ENCODE data around the gene DPP9. TPM values are rescaled to one million over a fixed set of nuclear protein-coding genes. Genes with fewer than 3 reads are reported as not detected.
"Not testable (repeated sequence)": the region's sequence is repeated elsewhere in the genome, so short reads cannot be mapped to it uniquely, and the experiment has no call there.

The DPP9 gene
- total and polyA plus RNA-seq, 4 donors = 16.4 to 56.4 (median 40.0) TPM

DNA sequence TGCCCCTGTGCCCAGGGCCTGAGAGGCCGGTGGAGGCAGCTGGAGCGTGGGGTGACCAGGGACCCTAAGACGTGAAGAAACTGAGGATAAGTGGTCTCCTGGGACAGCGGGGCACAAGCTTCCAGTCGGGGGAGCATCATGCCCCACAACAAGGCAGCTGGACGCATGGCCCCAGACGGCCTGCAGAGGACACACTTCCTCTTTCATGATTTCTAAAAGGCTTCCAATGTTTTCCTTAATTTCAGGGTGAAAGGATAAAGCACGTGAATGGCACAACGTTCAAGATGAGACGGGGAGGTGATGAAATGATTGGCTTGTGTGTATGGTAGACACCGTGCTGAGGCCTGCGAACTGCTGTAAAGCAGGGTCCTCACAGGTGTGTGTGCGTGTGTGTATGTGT is 33.3 kb downstream of the DPP9 start:
- Histone ChIP-seq H3K27ac (ENCODE audit: low read depth in 1 of 2, low read length in 2 of 2) (no peak overlapping the region), H3K4me1 (ENCODE audit: control insufficient read depth in 1 of 2, insufficient read depth in 2 of 2, low read length in 2 of 2) (no peaks in the 10 kb centered on the region), H3K9me3 (ENCODE audit: control insufficient read depth, low read length) (no peaks in the 10 kb centered on the region), H3K36me3 (ENCODE audit: control insufficient read depth in 1 of 2, insufficient read depth in 2 of 2, low read length in 1 of 2) (peaks cover 3 to 12% of the 10 kb centered on the region in 2 donors), H3K27me3 (ENCODE audit: control insufficient read depth in 1 of 2, insufficient read depth in 2 of 2, low read length in 1 of 2) (no peaks in the 10 kb centered on the region), H3K4me3 (ENCODE audit: low read length in 2 of 2) (no peak overlapping the region)
- DNase-seq = no peak
- 78 to 80% methylated on average over 13 of the region's 13 CpGs for WGBS, 2 donors
- no peak for ATAC-seq (ENCODE audit: low FRiP score)
- intact Hi-C loops (cut with DNase I) = no loop called here

DNA sequence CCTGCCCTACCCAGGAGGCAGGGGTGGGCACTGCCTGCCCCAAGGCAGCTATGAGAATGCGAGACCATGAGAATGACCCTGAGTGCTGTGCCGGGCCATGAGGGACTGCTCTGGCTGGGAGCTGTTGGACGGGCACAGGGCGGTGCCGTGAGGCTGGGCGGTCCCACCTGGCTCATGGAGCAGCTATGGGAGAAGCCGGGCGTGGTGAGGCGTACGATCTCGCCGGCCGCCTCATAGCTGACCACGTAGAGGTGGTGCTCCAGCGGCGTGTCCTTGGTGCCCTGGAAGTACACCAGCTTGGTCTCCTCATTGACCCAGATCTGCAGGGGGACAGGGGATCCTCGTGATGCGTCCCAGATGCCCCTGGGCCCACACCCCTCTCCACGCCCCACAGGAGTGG is 34.2 kb downstream of the DPP9 start:
- 92 to 96% methylated on average over 18 to 19 of the region's 19 CpGs for WGBS, 2 donors

GRCh38 chr19:4688587-4688986 is 35.1 kb downstream of the DPP9 start:
- H3K36me3 ChIP-seq (ENCODE audit: control insufficient read depth in 1 of 2, insufficient read depth in 2 of 2, low read length in 1 of 2) = peaks cover 3 to 10% of the 10 kb centered on the region in 2 donors
- H3K4me1 ChIP-seq (ENCODE audit: control insufficient read depth in 1 of 2, insufficient read depth in 2 of 2, low read length in 2 of 2) = no peaks in the 10 kb centered on the region
- no peak overlapping the region for H3K4me3 ChIP-seq (ENCODE audit: low read length in 2 of 2)
- WGBS, 2 donors = 92% methylated on average over 26 of the region's 26 CpGs
- H3K9me3 ChIP-seq (ENCODE audit: control insufficient read depth, low read length) = no peaks in the 10 kb centered on the region
- intact Hi-C loops (cut with DNase I) = no loop called here
- H3K27ac ChIP-seq (ENCODE audit: low read depth in 1 of 2, low read length in 2 of 2) = no peak overlapping the region
- ATAC-seq (ENCODE audit: low FRiP score) = no peak
- peak in 1 of 2 donors; percentile 73 for DNase-seq
- H3K27me3 ChIP-seq (ENCODE audit: control insufficient read depth in 1 of 2, insufficient read depth in 2 of 2, low read length in 1 of 2) = no peaks in the 10 kb centered on the region

More for the DNA sequence above, 34.2 kb downstream of the DPP9 start:
- no peaks in the 10 kb centered on the region for H3K4me1 ChIP-seq (ENCODE audit: control insufficient read depth in 1 of 2, insufficient read depth in 2 of 2, low read length in 2 of 2)
- H3K4me3 ChIP-seq (ENCODE audit: low read length in 2 of 2) = no peak overlapping the region
- H3K36me3 ChIP-seq (ENCODE audit: control insufficient read depth in 1 of 2, insufficient read depth in 2 of 2, low read length in 1 of 2) = peaks cover 3 to 10% of the 10 kb centered on the region in 2 donors
- DNase-seq (no peak), ATAC-seq (ENCODE audit: low FRiP score) (no peak)
- intact Hi-C loops (cut with DNase I) = no loop called here
- no peaks in the 10 kb centered on the region for H3K9me3 ChIP-seq (ENCODE audit: control insufficient read depth, low read length)
- no peak overlapping the region for H3K27ac ChIP-seq (ENCODE audit: low read depth in 1 of 2, low read length in 2 of 2)
- H3K27me3 ChIP-seq (ENCODE audit: control insufficient read depth in 1 of 2, insufficient read depth in 2 of 2, low read length in 1 of 2) = no peaks in the 10 kb centered on the region

DNA sequence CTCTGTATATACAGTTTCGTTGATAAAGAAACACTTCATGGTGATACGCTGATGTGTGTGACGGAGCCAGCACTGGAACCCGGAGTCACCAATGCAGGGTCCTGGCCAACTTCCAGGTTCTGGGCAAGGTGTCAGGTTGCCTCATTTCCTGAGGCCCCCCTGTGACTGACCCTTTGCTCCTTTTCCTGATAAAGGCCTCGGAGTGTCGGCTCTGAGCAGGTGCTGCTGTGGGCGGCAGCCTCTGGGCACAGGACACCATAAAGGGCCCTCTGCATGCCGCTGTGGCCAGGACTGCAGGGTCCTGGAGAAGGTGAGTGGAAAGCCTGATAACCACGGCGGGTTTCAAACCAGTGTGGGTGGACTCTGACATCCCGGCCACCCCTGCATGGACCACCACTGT is 36.2 kb downstream of the DPP9 start:
- intact Hi-C loops (cut with DNase I) = no loop called here
- peaks cover 3 to 10% of the 10 kb centered on the region in 2 donors for H3K36me3 ChIP-seq (ENCODE audit: control insufficient read depth in 1 of 2, insufficient read depth in 2 of 2, low read length in 1 of 2)
- H3K9me3 ChIP-seq (ENCODE audit: control insufficient read depth, low read length) = no peaks in the 10 kb centered on the region
- DNase-seq = no peak
- no peak for ATAC-seq (ENCODE audit: low FRiP score)
- no peaks in the 10 kb centered on the region for H3K27me3 ChIP-seq (ENCODE audit: control insufficient read depth in 1 of 2, insufficient read depth in 2 of 2, low read length in 1 of 2)
- no peak overlapping the region for H3K27ac ChIP-seq (ENCODE audit: low read depth in 1 of 2, low read length in 2 of 2)
- H3K4me3 ChIP-seq (ENCODE audit: low read length in 2 of 2) = no peak overlapping the region
- no peaks in the 10 kb centered on the region for H3K4me1 ChIP-seq (ENCODE audit: control insufficient read depth in 1 of 2, insufficient read depth in 2 of 2, low read length in 2 of 2)
- WGBS, 2 donors = 79% methylated on average over 11 of the region's 11 CpGs

GRCh38 chr19:4686700-4687099 is 36.9 kb downstream of the DPP9 start:
- peaks cover 3 to 10% of the 10 kb centered on the region in 2 donors for H3K36me3 ChIP-seq (ENCODE audit: control insufficient read depth in 1 of 2, insufficient read depth in 2 of 2, low read length in 1 of 2)
- H3K4me1 ChIP-seq (ENCODE audit: control insufficient read depth in 1 of 2, insufficient read depth in 2 of 2, low read length in 2 of 2) = no peaks in the 10 kb centered on the region
- DNase-seq (no peak), ATAC-seq (ENCODE audit: low FRiP score) (no peak)
- H3K27ac ChIP-seq (ENCODE audit: low read depth in 1 of 2, low read length in 2 of 2) = no peak overlapping the region
- H3K27me3 ChIP-seq (ENCODE audit: control insufficient read depth in 1 of 2, insufficient read depth in 2 of 2, low read length in 1 of 2) = no peaks in the 10 kb centered on the region
- H3K9me3 ChIP-seq (ENCODE audit: control insufficient read depth, low read length) = no peaks in the 10 kb centered on the region
- H3K4me3 ChIP-seq (ENCODE audit: low read length in 2 of 2) = no peak overlapping the region
- intact Hi-C loops (cut with DNase I) = no loop called here
- 96 to 97% methylated on average over 10 of the region's 10 CpGs for WGBS, 2 donors

GRCh38 chr19:4684312-4685095 is 39.1 kb downstream of the DPP9 start:
- H3K4me1 ChIP-seq (ENCODE audit: control insufficient read depth in 1 of 2, insufficient read depth in 2 of 2, low read length in 2 of 2) = no peaks in the 10 kb centered on the region
- WGBS, 2 donors = 89 to 91% methylated on average over 28 of the region's 28 CpGs
- no peaks in the 10 kb centered on the region for H3K27me3 ChIP-seq (ENCODE audit: control insufficient read depth in 1 of 2, insufficient read depth in 2 of 2, low read length in 1 of 2)
- no peaks in the 10 kb centered on the region for H3K9me3 ChIP-seq (ENCODE audit: control insufficient read depth, low read length)
- peaks cover 3 to 5% of the 10 kb centered on the region in 2 donors for H3K36me3 ChIP-seq (ENCODE audit: control insufficient read depth in 1 of 2, insufficient read depth in 2 of 2, low read length in 1 of 2)
- intact Hi-C loops (cut with DNase I) = no loop called here
- no peak overlapping the region for H3K4me3 ChIP-seq (ENCODE audit: low read length in 2 of 2)
- no peak for DNase-seq
- no peak for ATAC-seq (ENCODE audit: low FRiP score)
- H3K27ac ChIP-seq (ENCODE audit: low read depth in 1 of 2, low read length in 2 of 2) = no peak overlapping the region

DNA sequence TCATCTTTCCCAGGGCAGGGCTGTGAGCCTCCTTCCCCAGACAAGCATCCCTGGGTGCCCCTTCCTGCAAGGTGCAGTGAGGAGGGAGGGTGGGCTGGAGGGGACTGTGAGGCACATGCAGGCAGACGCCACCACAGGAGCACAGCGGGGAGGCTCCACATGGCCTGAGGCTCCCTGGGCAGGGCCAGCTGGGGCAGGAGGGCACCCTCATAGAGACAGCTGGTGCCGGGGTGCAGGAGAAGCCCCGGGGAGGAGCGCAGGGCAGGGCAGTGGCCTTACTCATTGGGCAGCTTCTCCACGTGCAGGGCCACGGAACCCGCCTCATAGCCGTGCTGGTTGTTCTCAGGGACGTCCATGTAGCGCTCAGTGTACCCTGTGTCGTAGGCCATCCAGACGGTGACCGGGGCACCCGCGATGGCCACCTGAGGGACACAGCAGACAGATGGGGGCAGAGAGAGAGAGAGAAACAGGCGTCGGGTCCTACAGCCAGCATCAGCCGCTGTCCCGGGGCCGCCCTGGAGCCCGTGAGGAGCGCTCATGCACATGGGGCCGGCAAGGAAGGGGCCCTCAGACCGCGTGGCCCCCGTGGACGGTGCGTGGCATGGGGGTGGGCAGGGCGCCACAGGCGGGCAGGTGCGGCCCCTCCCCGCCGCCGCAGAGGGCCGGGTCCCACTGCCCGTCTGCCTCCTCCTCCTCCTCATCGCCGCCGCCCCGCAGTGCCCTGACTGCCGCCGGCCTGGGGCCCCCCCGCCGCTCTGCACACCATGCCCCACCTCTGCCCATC is 41.0 kb downstream of the DPP9 start:
- H3K27ac ChIP-seq (ENCODE audit: low read depth in 1 of 2, low read length in 2 of 2) = no peak overlapping the region
- WGBS, 2 donors = 95 to 96% methylated on average over 27 to 45 of the region's 45 CpGs
- ATAC-seq (ENCODE audit: low FRiP score) (no peak), DNase-seq (no peak)
- no peak overlapping the region for H3K4me3 ChIP-seq (ENCODE audit: low read length in 2 of 2)
- intact Hi-C loops (cut with DNase I) = no loop called here
- H3K4me1 ChIP-seq (ENCODE audit: control insufficient read depth in 1 of 2, insufficient read depth in 2 of 2, low read length in 2 of 2) = no peaks in the 10 kb centered on the region
- no peaks in the 10 kb centered on the region for H3K27me3 ChIP-seq (ENCODE audit: control insufficient read depth in 1 of 2, insufficient read depth in 2 of 2, low read length in 1 of 2)
- H3K9me3 ChIP-seq (ENCODE audit: control insufficient read depth, low read length) = no peaks in the 10 kb centered on the region
- peaks cover 2 to 3% of the 10 kb centered on the region in 2 donors for H3K36me3 ChIP-seq (ENCODE audit: control insufficient read depth in 1 of 2, insufficient read depth in 2 of 2, low read length in 1 of 2)

GRCh38 chr19:4680021-4680420 is 43.6 kb downstream of the DPP9 start:
- H3K4me3 ChIP-seq (ENCODE audit: low read length in 2 of 2); DNase-seq; ATAC-seq (ENCODE audit: low FRiP score); H3K4me1 ChIP-seq (ENCODE audit: control insufficient read depth in 1 of 2, insufficient read depth in 2 of 2, low read length in 2 of 2); intact Hi-C loops (cut with DNase I); H3K27me3 ChIP-seq (ENCODE audit: control insufficient read depth in 1 of 2, insufficient read depth in 2 of 2, low read length in 1 of 2); H3K27ac ChIP-seq (ENCODE audit: low read depth in 1 of 2, low read length in 2 of 2); H3K36me3 ChIP-seq (ENCODE audit: control insufficient read depth in 1 of 2, insufficient read depth in 2 of 2, low read length in 1 of 2); H3K9me3 ChIP-seq (ENCODE audit: control insufficient read depth, low read length): not testable (repeated sequence)
- WGBS, 2 donors = 97% methylated on average over 7 of the region's 7 CpGs
